Measurements from ENCODE around the gene TMEM63A.
"Not testable (repeated sequence)": the region's sequence is repeated elsewhere in the genome, so short reads cannot be mapped to it uniquely, and the experiment has no call there.

TMEM63A gene

GRCh38 chr1:225909477-225909876, 27.3 kb upstream of the TMEM63A start:
- DNase-seq (ENCODE audit: low read depth in 2 of 3, low spot score in 1 of 3), result no peak

GRCh38 chr1:225908773-225909172, 26.6 kb upstream of the TMEM63A start:
- no peak for DNase-seq (ENCODE audit: low read depth in 2 of 3, low spot score in 1 of 3)

- DNase-seq (ENCODE audit: low read depth in 2 of 3, low spot score in 1 of 3), result no peak
Measured at GRCh38 chr1:225908013-225908640, 25.9 kb upstream of the TMEM63A start.

GRCh38 chr1:225907341-225907740, 25.2 kb upstream of the TMEM63A start:
- DNase-seq (ENCODE audit: low read depth in 2 of 3, low spot score in 1 of 3), result no peak

- DNase-seq (ENCODE audit: low read depth in 2 of 3, low spot score in 1 of 3), result no peak
Measured at GRCh38 chr1:225906467-225906866, 24.3 kb upstream of the TMEM63A start.

GRCh38 chr1:225903623-225904022, 21.4 kb upstream of the TMEM63A start:
- no peak for DNase-seq (ENCODE audit: low read depth in 2 of 3, low spot score in 1 of 3)

GRCh38 chr1:225899044-225899925, 17.1 kb upstream of the TMEM63A start:
- no peak for DNase-seq (ENCODE audit: low read depth in 2 of 3, low spot score in 1 of 3)

GRCh38 chr1:225897595-225898514, 15.7 kb upstream of the TMEM63A start:
- DNase-seq (ENCODE audit: low read depth in 2 of 3, low spot score in 1 of 3), result no peak

- DNase-seq (ENCODE audit: low read depth in 2 of 3, low spot score in 1 of 3), result peak; percentile 37 to 71 (median 54)
Measured at GRCh38 chr1:225896937-225897549, 14.9 kb upstream of the TMEM63A start.

- DNase-seq (ENCODE audit: low read depth in 2 of 3, low spot score in 1 of 3), result no peak
Measured at GRCh38 chr1:225896494-225896893, 14.3 kb upstream of the TMEM63A start.

- no peak for DNase-seq (ENCODE audit: low read depth in 2 of 3, low spot score in 1 of 3)
Measured at GRCh38 chr1:225892307-225892706, 10.1 kb upstream of the TMEM63A start.

- DNase-seq (ENCODE audit: low read depth in 2 of 3, low spot score in 1 of 3), result no peak
Measured at GRCh38 chr1:225891229-225891972, 9.2 kb upstream of the TMEM63A start.

GRCh38 chr1:225890346-225891228, 8.4 kb upstream of the TMEM63A start:
- no peak for DNase-seq (ENCODE audit: low read depth in 2 of 3, low spot score in 1 of 3)

GRCh38 chr1:225889743-225890142, 7.6 kb upstream of the TMEM63A start:
- no peak for DNase-seq (ENCODE audit: low read depth in 2 of 3, low spot score in 1 of 3)

- no peak for DNase-seq (ENCODE audit: low read depth in 2 of 3, low spot score in 1 of 3)
Measured at GRCh38 chr1:225888898-225889601, 6.9 kb upstream of the TMEM63A start, which contains the start of gene LEFTY1. Gene LEFTY1 (minus strand): TSS chr1:225889146. CDS start chr1:225889066, 80 bp downstream.

- DNase-seq (ENCODE audit: low read depth in 2 of 3, low spot score in 1 of 3), result no peak
Measured at GRCh38 chr1:225888289-225888897, 6.2 kb upstream of the TMEM63A start.

GRCh38 chr1:225887554-225888288, 5.5 kb upstream of the TMEM63A start:
- not testable (repeated sequence) for DNase-seq (ENCODE audit: low read depth in 2 of 3, low spot score in 1 of 3)

- no peak for DNase-seq (ENCODE audit: low read depth in 2 of 3, low spot score in 1 of 3)
Measured at GRCh38 chr1:225887030-225887314, 4.8 kb upstream of the TMEM63A start.
